Colonic mucosa (tissue), 4 donors: ENCODE measurements around the gene GIMAP2. TPM values are rescaled to one million over a fixed set of nuclear protein-coding genes. Genes with fewer than 3 reads are reported as not detected.

ENCODE experiments used
- DNase-seq: peaks from one replicate; pipeline ENCODE4 v3.0.0-alpha.2; 2020
- H3K27ac ChIP-seq: fragments of 200-600 bp; one replicate; pipeline ENCODE4 v1.8.0; 2021
- H3K27me3 ChIP-seq: fragments of 200-600 bp; one replicate; pipeline ENCODE4 v1.8.0; 2021
- H3K36me3 ChIP-seq: fragments of 200-600 bp; one replicate; pipeline ENCODE4 v1.8.0; 2021
- H3K4me1 ChIP-seq: fragments of 200-600 bp; one replicate; pipeline ENCODE4 v1.8.0; 2021; ENCODE audit warnings: mild to moderate bottlenecking
- H3K4me3 ChIP-seq: fragments of 200-600 bp; one replicate; pipeline ENCODE4 v1.8.0; 2021
- H3K9ac ChIP-seq, 2 donors: one replicate each; pipeline ENCODE4 v1.7.0; 2013; ENCODE audit warnings: control low read depth in 2 of 2, low read depth in 2 of 2, low read length in 2 of 2
- H3K9me3 ChIP-seq: fragments of 200-600 bp; one replicate; pipeline ENCODE4 v1.8.0; 2021
- intact Hi-C: fragments of 100-400 bp; cut with DNase I; formaldehyde crosslinking; loops from one replicate; pipeline ENCODE4 v1.14.1; 2022
- total RNA-seq, 2 donors: library from RNA; stranded (reverse); fragmentation: NEBNext Ultra II Directional in 1 of 2; extraction: Animal tissue kit (Norgen Biotek cat#: 25700) in 1 of 2; gene quantifications; one replicate each; pipeline ENCODE4 v1.2.1, GENCODE V29; 2021
- TF ChIP-seq, protein P1 (sequence below): fragments of 200-600 bp; IDR thresholded peaks from one replicate; pipeline ENCODE4 v1.8.0; 2022; ENCODE audit warnings: antibody characterized with exemption, mild to moderate bottlenecking
- donor health status: healthy.
- donor health status: DM: no; HTN: no; CAD: no.
- donor health status: DM: no; HTN: no; CAD: no.

GIMAP2 gene
- total RNA-seq, 2 donors from 2014 or later: 6.5 to 6.9 TPM

DNA sequence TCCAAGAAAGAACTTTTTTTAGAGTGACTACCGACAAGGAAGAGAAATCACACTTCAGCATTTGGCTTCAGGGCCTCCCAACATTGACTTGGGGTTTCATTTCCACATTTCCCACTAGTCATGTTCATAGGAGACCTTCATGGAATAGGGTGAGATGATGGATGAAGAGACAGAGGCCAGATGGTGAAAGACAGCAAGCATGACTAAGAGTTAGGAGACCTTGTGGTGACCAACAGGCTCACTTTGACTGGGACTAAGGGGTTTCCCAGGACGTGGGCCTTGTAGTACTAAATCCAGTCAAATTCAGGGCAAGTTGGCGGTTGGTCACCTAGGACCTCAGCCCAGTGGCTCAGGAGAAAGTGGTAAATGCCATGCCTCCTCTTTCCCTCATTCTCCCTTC, 48.7 kb downstream of the GIMAP2 start:
- H3K9me3 ChIP-seq: no peaks in the 10 kb centered on the region
- H3K27me3 ChIP-seq: no peaks in the 10 kb centered on the region
- intact Hi-C loops: no loop called here
- no peaks in the 10 kb centered on the region for H3K36me3 ChIP-seq
- no peak for DNase-seq
- no peak overlapping the region for H3K27ac ChIP-seq
- no peak overlapping the region for H3K9ac ChIP-seq
- H3K4me1 ChIP-seq: no peaks in the 10 kb centered on the region
- TF ChIP-seq, protein P1, sequence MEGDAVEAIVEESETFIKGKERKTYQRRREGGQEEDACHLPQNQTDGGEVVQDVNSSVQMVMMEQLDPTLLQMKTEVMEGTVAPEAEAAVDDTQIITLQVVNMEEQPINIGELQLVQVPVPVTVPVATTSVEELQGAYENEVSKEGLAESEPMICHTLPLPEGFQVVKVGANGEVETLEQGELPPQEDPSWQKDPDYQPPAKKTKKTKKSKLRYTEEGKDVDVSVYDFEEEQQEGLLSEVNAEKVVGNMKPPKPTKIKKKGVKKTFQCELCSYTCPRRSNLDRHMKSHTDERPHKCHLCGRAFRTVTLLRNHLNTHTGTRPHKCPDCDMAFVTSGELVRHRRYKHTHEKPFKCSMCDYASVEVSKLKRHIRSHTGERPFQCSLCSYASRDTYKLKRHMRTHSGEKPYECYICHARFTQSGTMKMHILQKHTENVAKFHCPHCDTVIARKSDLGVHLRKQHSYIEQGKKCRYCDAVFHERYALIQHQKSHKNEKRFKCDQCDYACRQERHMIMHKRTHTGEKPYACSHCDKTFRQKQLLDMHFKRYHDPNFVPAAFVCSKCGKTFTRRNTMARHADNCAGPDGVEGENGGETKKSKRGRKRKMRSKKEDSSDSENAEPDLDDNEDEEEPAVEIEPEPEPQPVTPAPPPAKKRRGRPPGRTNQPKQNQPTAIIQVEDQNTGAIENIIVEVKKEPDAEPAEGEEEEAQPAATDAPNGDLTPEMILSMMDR: no peak
- H3K4me3 ChIP-seq: no peak overlapping the region

DNA sequence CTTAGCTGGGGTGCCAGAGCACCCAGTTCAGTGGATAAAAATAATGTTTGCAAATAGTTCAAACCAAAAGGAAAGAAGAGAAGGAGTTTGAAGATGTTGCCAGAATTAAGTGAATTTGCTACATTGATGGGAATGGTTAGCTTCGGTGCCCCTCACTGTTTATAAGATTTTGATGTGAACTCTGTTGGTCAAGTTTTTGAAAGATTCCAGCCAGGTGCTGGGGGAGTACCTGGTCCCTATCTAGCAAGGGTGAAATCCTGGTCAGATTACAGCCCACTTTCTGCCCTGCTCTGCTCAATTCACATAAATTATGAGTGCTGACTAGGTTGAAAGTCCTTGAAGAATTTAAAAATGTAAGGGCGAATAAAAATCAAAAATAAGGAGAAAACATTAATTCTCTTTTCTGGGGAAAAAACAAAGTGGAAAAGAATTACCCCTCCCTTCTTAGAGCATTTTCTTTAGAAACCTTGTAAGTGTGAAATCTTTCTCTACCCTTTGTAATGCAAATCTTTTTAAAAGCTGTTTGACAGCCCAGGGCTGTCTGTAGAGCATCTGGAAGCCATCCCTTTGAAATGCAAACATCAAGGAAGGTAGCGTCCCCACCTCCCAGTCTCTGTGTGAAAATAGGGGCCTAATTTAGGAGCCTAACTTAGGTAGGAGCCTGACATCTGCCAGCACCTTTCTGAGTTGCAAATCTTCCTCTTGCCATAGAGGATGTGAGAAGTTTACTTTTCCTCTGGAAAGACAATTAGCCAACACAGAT, 50.3 kb downstream of the GIMAP2 start:
- H3K9ac ChIP-seq: no peak overlapping the region
- H3K4me1 ChIP-seq: no peaks in the 10 kb centered on the region
- H3K9me3 ChIP-seq: no peaks in the 10 kb centered on the region
- TF ChIP-seq, protein P1: no peak
- no peaks in the 10 kb centered on the region for H3K27me3 ChIP-seq
- DNase-seq: no peak
- no peaks in the 10 kb centered on the region for H3K36me3 ChIP-seq
- H3K4me3 ChIP-seq: no peak overlapping the region
- intact Hi-C loops: no loop called here
- no peak overlapping the region for H3K27ac ChIP-seq

DNA sequence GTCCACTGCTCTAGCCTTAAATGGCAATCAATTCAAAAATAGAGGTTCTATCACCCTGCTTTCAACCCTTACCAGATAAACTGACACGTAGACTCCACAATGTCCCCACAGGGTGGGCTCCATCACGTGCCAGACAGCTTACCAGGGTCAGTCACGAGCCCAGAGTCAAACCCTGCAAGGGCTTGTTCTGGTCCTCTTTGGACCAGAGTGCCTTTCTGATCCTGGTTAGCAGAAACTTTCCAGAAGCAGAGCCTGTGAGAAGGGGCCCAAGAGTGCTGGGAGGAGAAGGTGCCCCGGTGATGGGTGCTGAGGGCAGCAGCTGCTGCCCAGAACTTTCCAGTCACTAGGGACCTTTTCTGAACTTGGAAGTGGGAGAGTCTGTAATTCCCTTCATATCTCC, 51.4 kb downstream of the GIMAP2 start:
- Histone ChIP-seq H3K9me3 (no peaks in the 10 kb centered on the region), H3K9ac (peak overlapping the region in 1 of 2 donors; percentile 62), H3K27me3 (no peaks in the 10 kb centered on the region), H3K27ac (peak overlapping the region; percentile 67), H3K36me3 (no peaks in the 10 kb centered on the region), H3K4me1 (no peaks in the 10 kb centered on the region), H3K4me3 (peak overlapping the region; percentile 29)
- intact Hi-C loops: no loop called here
- TF ChIP-seq, protein P1: no peak
- DNase-seq: no peak

DNA sequence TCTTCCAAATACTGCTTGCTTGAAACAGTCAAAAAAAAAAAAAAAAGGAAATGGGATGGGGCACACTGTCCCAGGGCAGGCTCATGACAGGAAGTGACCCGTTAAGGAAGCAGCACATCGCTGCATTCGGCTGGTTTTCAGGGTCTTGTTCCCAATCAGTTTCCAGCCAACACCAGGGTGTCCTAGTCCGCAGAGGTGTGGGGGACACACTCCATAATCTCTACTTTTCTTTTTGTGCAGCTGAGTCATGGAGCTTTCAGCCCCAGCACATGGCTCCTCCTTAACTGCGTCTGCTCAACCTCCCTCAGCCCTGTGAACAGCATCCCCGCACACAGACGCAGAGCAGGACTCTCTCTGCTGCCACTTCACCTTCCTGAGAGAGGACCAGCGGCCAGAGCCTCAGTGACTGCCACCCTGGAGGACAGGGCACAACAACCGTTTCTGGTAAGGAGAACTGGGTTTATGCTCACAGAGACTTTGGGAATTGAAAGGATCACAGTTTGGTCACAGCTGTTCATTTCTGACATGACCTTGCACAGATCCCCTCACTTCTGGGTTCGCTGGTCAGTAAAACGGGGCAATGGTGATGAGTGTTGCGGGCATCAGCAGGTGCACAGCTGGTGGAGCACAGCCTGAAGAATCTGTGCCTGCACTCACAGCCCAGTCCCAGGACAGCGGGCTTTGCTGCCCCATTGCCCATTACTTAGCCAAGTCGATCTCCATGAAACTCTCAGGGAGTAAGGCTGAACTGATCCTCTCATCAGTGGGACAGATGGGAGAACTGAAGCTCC, 52.0 kb downstream of the GIMAP2 start, which contains the start of gene GIMAP5:
TSS of gene GIMAP5 (plus strand) at position 154 of the 791 bp plus-strand sequence. CDS start 3,467 bp downstream, outside the sequence.
- H3K27ac ChIP-seq: peak within 1 kb of the TSS; percentile 67

DNA sequence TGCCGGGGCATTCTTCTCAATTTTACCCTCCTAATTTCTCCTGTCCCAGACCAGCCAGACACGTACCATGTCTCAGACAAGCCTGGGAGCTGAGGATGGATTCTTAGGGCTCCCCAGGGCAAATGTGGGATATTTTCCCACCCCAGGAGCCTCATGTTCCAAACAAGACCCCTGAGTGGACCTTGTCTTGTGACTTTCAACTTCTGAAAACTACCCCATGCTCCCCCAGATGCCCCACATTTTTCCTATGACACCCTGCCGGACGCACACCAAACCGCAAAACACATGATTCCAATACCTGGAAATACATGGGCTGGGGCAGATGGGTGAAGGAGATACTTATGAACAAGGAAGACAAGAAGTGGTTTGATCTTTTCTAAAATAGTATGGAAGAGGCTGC, 52.6 kb downstream of the GIMAP2 start:
- Histone ChIP-seq H3K9ac (peak overlapping the region; percentile 27 to 62), H3K27ac (peak overlapping the region; percentile 67), H3K4me3 (peak overlapping the region; percentile 29), H3K36me3 (no peaks in the 10 kb centered on the region), H3K27me3 (no peaks in the 10 kb centered on the region), H3K9me3 (no peaks in the 10 kb centered on the region), H3K4me1 (no peaks in the 10 kb centered on the region)
- DNase-seq: no peak
- TF ChIP-seq, protein P1: no peak
- intact Hi-C loops: no loop called here

More for the DNA sequence above, 52.0 kb downstream of the GIMAP2 start, which contains the start of gene GIMAP5:
- Histone ChIP-seq H3K36me3 (no peaks in the 10 kb centered on the region), H3K9ac (peak within 1 kb of the TSS; percentile 55 to 62), H3K4me1 (no peaks in the 10 kb centered on the region), H3K9me3 (no peaks in the 10 kb centered on the region), H3K27me3 (no peaks in the 10 kb centered on the region), H3K4me3 (peak within 1 kb of the TSS; percentile 29)
- no peak for DNase-seq
- intact Hi-C loops: no loop called here
- TF ChIP-seq, protein P1: no peak
